DOHH2 (cell line): ENCODE measurements around the gene PHF21A.

Experiments
- H3F3A ChIP-seq: fragments of 200-600 bp; sonication (generic), shearing (Covaris generic); 2 replicates; pipeline ENCODE4 v1.6.0; 2016; ENCODE audit warnings: antibody characterized with exemption, mild to moderate bottlenecking; ENCODE audit not compliant: control insufficient read depth, insufficient read depth
- H3K27ac ChIP-seq: fragments of 200-600 bp; sonication (generic); 2 replicates; pipeline ENCODE4 v1.5.1; 2014; ENCODE audit warnings: low read depth, mild to moderate bottlenecking, low read length, moderate library complexity
- H3K27me3 ChIP-seq: fragments of 200-600 bp; sonication (generic); 2 replicates; pipeline ENCODE4 v1.6.1; 2014; ENCODE audit warnings: mild to moderate bottlenecking, low read length, mixed read lengths; ENCODE audit not compliant: control insufficient read depth
- H3K36me3 ChIP-seq: fragments of 200-600 bp; sonication (generic); 2 replicates; pipeline ENCODE4 v1.6.1; 2014; ENCODE audit warnings: mild to moderate bottlenecking, low read length, moderate library complexity, mixed read lengths; ENCODE audit not compliant: control insufficient read depth
- H3K4me1 ChIP-seq: fragments of 200-600 bp; sonication (generic); 2 replicates; pipeline ENCODE4 v1.6.1; 2014; ENCODE audit warnings: mild to moderate bottlenecking, low read length, mixed read lengths; ENCODE audit not compliant: control insufficient read depth
- H3K4me2 ChIP-seq: fragments of 200-600 bp; sonication (generic); 2 replicates; pipeline ENCODE4 v1.6.0; 2014; ENCODE audit warnings: mild to moderate bottlenecking, low read length, moderate library complexity
- H3K4me3 ChIP-seq: fragments of 200-600 bp; sonication (generic); 2 replicates; pipeline ENCODE4 v1.5.1; 2014; ENCODE audit warnings: mild to moderate bottlenecking, low read length, mixed read lengths
- H3K79me2 ChIP-seq: fragments of 200-600 bp; sonication (generic); 2 replicates; pipeline ENCODE4 v1.6.1; 2014; ENCODE audit warnings: mild to moderate bottlenecking, low read length, mixed read lengths; ENCODE audit not compliant: control insufficient read depth
- H3K9me2 ChIP-seq: fragments of 200-600 bp; sonication (generic); replicated peaks from 2 replicates; pipeline ENCODE4 v1.6.1; 2014; ENCODE audit warnings: mild to moderate bottlenecking, low read length, mixed read lengths; ENCODE audit not compliant: control insufficient read depth
- H3K9me3 ChIP-seq: fragments of 200-600 bp; sonication (generic); 2 replicates; pipeline ENCODE4 v1.6.1; 2014; ENCODE audit warnings: antibody characterized with exemption, low read length, mixed read lengths; ENCODE audit not compliant: control insufficient read depth, insufficient read depth
- H4K20me1 ChIP-seq: fragments of 200-600 bp; sonication (generic); 2 replicates; pipeline ENCODE4 v1.6.0; 2014; ENCODE audit warnings: low read depth, mild to moderate bottlenecking, antibody characterized with exemption, low read length, moderate library complexity; ENCODE audit not compliant: control insufficient read depth, insufficient read depth
- EZH2phosphoT487 ChIP-seq: fragments of 200-600 bp; sonication (generic); IDR thresholded peaks from 2 replicates; pipeline ENCODE4 v1.6.1; 2017; ENCODE audit warnings: borderline replicate concordance, mild to moderate bottlenecking, antibody characterized with exemption, low read length, moderate library complexity, mixed read lengths
- TF ChIP-seq, protein P1 (sequence below): fragments of 200-600 bp; sonication (generic); IDR thresholded peaks from one replicate; pipeline ENCODE4 v1.5.1; 2014; ENCODE audit warnings: antibody characterized with exemption, mild to moderate bottlenecking, low read depth, low read length; ENCODE audit not compliant: poor library complexity, severe bottlenecking

Gene PHF21A

DNA sequence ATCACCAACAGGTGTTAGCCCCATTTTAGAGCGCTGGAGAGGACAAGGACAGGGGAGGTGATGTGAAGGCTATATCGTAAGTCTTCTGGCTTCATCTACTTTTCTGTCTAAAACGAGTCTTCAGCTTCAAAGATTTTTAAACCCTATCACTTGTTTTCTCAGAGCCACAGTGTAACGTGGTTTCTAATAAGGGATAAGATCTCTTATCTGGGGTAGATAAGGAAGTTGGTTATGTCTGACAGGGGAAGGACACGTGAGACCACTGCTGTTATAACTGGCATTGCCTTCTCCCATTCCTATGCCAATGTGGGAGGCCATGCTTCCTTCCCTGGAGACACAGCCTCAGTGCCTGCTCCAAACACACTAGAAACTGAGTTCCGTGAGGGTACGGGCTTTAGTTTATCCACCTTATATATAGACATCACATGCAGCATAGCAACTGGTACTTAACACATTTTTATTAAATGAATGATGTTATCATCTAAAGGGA, 159.5 kb downstream of the PHF21A start:
- no peak overlapping the region for H3K4me2 ChIP-seq
- H3K4me3 ChIP-seq = no peak overlapping the region
- H3K9me3 ChIP-seq = no peaks in the 10 kb centered on the region
- H3K27me3 ChIP-seq = no peaks in the 10 kb centered on the region
- H3K79me2 ChIP-seq = no peaks in the 10 kb centered on the region
- no peak overlapping the region for H3K27ac ChIP-seq
- peaks cover 13% of the 10 kb centered on the region for H3K36me3 ChIP-seq
- H3K4me1 ChIP-seq = peaks cover 8% of the 10 kb centered on the region
- peaks cover 5% of the 10 kb centered on the region; the same call in 1 of the 2 replicates for H3F3A ChIP-seq
- TF ChIP-seq EZH2phosphoT487 = no peak
- TF ChIP-seq, protein P1, sequence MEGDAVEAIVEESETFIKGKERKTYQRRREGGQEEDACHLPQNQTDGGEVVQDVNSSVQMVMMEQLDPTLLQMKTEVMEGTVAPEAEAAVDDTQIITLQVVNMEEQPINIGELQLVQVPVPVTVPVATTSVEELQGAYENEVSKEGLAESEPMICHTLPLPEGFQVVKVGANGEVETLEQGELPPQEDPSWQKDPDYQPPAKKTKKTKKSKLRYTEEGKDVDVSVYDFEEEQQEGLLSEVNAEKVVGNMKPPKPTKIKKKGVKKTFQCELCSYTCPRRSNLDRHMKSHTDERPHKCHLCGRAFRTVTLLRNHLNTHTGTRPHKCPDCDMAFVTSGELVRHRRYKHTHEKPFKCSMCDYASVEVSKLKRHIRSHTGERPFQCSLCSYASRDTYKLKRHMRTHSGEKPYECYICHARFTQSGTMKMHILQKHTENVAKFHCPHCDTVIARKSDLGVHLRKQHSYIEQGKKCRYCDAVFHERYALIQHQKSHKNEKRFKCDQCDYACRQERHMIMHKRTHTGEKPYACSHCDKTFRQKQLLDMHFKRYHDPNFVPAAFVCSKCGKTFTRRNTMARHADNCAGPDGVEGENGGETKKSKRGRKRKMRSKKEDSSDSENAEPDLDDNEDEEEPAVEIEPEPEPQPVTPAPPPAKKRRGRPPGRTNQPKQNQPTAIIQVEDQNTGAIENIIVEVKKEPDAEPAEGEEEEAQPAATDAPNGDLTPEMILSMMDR = no peak
- H4K20me1 ChIP-seq = no peaks in the 10 kb centered on the region
- no peaks in the 10 kb centered on the region for H3K9me2 ChIP-seq

DNA sequence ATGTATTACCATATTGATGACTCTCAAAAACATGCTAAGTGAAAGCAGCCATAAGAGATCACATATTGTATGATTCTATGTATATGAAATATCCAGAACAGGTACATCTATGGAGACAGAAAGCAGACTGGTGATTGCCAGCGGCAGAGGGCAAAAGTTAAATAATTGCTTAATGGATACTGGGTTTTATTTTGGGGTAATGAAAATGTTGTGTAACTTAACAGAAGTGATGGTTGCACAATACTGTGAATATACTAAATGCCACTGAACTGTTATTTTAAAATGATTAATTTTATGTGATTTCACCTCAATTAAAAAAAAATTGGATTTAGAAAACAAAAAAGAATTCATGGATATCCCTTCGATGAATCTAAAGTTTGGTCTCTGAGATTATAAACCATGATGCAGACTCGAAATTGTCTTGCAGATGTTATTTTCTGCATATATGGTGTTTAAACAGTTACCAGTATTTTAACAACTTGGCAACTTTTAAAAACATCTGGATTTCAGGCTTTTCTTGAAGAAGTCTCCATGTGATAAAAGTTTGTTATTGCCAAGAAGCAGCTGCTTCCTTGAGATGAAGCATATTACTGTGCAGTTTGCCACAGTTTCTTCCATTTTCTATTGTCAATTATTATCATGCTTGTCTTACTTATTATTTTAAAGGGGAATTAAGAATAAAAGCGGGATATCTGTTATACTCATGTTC, 160.7 kb downstream of the PHF21A start:
- Histone ChIP-seq H3K9me3 (no peaks in the 10 kb centered on the region), H3K4me3 (no peak overlapping the region), H3K36me3 (peaks cover 13% of the 10 kb centered on the region), H3K4me1 (peaks cover 8% of the 10 kb centered on the region), H3F3A (no peaks in the 10 kb centered on the region), H4K20me1 (no peaks in the 10 kb centered on the region), H3K4me2 (no peak overlapping the region), H3K79me2 (no peaks in the 10 kb centered on the region), H3K27ac (no peak overlapping the region), H3K9me2 (no peaks in the 10 kb centered on the region), H3K27me3 (no peaks in the 10 kb centered on the region)
- TF ChIP-seq, protein P1 = no peak
- no peak for TF ChIP-seq EZH2phosphoT487

DNA sequence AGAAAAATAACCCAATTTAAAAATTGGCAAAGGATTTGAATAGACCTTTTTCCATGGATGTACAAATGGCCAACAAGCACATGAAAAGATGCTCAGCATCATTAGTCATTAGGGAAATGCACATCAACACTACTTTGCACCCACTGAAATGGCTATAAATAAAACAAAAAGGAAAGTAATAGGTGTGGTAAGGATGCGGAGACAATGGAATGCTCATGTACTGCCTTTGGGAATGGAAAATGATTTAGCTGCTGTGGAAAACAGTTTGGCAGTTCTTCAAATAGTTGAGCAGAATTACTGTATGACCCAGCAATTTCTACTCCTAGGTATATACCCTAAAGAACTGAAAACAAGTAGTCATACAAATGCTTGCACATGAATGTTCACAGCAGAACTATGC, 161.4 kb downstream of the PHF21A start:
- H3K27ac ChIP-seq = no peak overlapping the region
- H3F3A ChIP-seq = no peaks in the 10 kb centered on the region
- H3K36me3 ChIP-seq = peaks cover 7% of the 10 kb centered on the region
- H3K4me2 ChIP-seq = no peak overlapping the region
- H3K27me3 ChIP-seq = no peaks in the 10 kb centered on the region
- no peaks in the 10 kb centered on the region for H3K9me3 ChIP-seq
- no peaks in the 10 kb centered on the region for H3K79me2 ChIP-seq
- H3K4me1 ChIP-seq = peaks cover 5% of the 10 kb centered on the region
- no peak overlapping the region for H3K4me3 ChIP-seq
- no peaks in the 10 kb centered on the region for H3K9me2 ChIP-seq
- H4K20me1 ChIP-seq = no peaks in the 10 kb centered on the region
- TF ChIP-seq, protein P1 = no peak
- no peak for TF ChIP-seq EZH2phosphoT487
